GM12878 (cell line): Measurements from ENCODE around the gene WDR18. TPM values are rescaled to one million over a fixed set of nuclear protein-coding genes. Genes with fewer than 3 reads are reported as not detected.

Experiments used
- ATAC-seq: fragments of 200-7000 bp; cut with Tn5 transposase; 3 replicates; pipeline ENCODE4 v1.9.1; 2020; ENCODE audit warnings: mild to moderate bottlenecking, moderate library complexity
- BruUV-seq: library from RNA; stranded (reverse); fragments of 400-500 nt; replicated peaks from 2 replicates; lab custom pipeline; 2021; lab: Mats Ljungman, UMichigan
- CTCF ChIA-PET: fragments of 300-600 bp; sonication (Branson Sonifier 250); formaldehyde crosslinking; extraction: SDS; loops from one replicate; lab custom pipeline; 2021; ENCODE audit warnings: inconsistent platforms; lab: Yijun Ruan, JAX
- POLR2A ChIA-PET: fragments of 350-600 bp; formaldehyde crosslinking; extraction: SDS; loops from one replicate; lab custom pipeline; 2021; ENCODE audit warnings: inconsistent platforms; lab: Charles Lee
- RAD21 ChIA-PET: fragments of 300-600 bp; sonication (Branson Sonifier 250); formaldehyde crosslinking; loops from one replicate; lab custom pipeline; 2023; ENCODE audit warnings: antibody characterized with exemption; ENCODE audit not compliant: unreplicated experiment; lab: Charles Lee
- SMC1A ChIA-PET: fragments of 300-600 bp; sonication (Branson Sonifier 250); formaldehyde crosslinking; loops from one replicate; lab custom pipeline; 2023; ENCODE audit not compliant: unreplicated experiment, uncharacterized antibody; lab: Charles Lee
- DNase-seq: peaks from one replicate; pipeline ENCODE4 v3.0.0-alpha.2; 2011; ENCODE audit warnings: low read depth, low spot score
- FAIRE-seq: peaks from 3 replicates; lab custom pipeline; 2011; peaks lifted over from hg19 to GRCh38; lab: Jason Lieb, UNC
- H2AFZ ChIP-seq: 2 replicates; pipeline ENCODE4 v1.6.0; 2011; ENCODE audit warnings: low read depth, low read length, control low read depth; ENCODE audit not compliant: control insufficient read depth
- H3K27ac ChIP-seq: 2 replicates; pipeline ENCODE4 v1.5.1; 2011; ENCODE audit warnings: control low read depth; ENCODE audit not compliant: control insufficient read depth, insufficient read depth
- H3K27me3 ChIP-seq, 2 experiments: replicated peaks in 1 of 2; 2 replicates each; pipeline versions ENCODE4 v1.6.0 to v1.6.1; 2011; ENCODE audit warnings: low read length in 1 of 2; ENCODE audit not compliant: control insufficient read depth in 2 of 2, insufficient read depth in 2 of 2
- H3K36me3 ChIP-seq, 2 experiments: 2 replicates each; pipeline ENCODE4 v1.5.1; 2011; ENCODE audit warnings: low read length in 1 of 2; ENCODE audit not compliant: control insufficient read depth in 2 of 2, insufficient read depth in 2 of 2
- H3K4me1 ChIP-seq: 2 replicates; pipeline ENCODE4 v1.6.1; 2011; ENCODE audit warnings: mild to moderate bottlenecking, low read length, moderate library complexity, mixed read lengths; ENCODE audit not compliant: control insufficient read depth, insufficient read depth
- H3K4me2 ChIP-seq: 2 replicates; pipeline ENCODE4 v1.6.0; 2011; ENCODE audit warnings: control low read depth; ENCODE audit not compliant: control insufficient read depth, insufficient read depth
- H3K4me3 ChIP-seq: fragments of 200-600 bp; sonication (generic); 2 replicates; pipeline ENCODE4 v1.5.1; 2016
- H3K79me2 ChIP-seq: 2 replicates; pipeline ENCODE4 v1.6.0; 2011; ENCODE audit warnings: low read length; ENCODE audit not compliant: control insufficient read depth, insufficient read depth
- H3K9ac ChIP-seq: 2 replicates; pipeline ENCODE4 v1.8.0; 2011; ENCODE audit warnings: low read length, control low read depth, mixed read lengths; ENCODE audit not compliant: control insufficient read depth, insufficient read depth
- H3K9me3 ChIP-seq: replicated peaks from 3 replicates; pipeline ENCODE4 v1.5.1; 2011; ENCODE audit warnings: mild to moderate bottlenecking, low read length; ENCODE audit not compliant: control insufficient read depth, insufficient read depth
- H4K20me1 ChIP-seq: 2 replicates; pipeline ENCODE4 v1.6.0; 2011; ENCODE audit not compliant: control insufficient read depth, insufficient read depth
- KAT2A ChIP-seq: conservative IDR thresholded peaks from 2 replicates; pipeline ENCODE4 v1.6.1; 2011; ENCODE audit warnings: low read depth, low read length; ENCODE audit not compliant: control insufficient read depth
- MLLT1 ChIP-seq: fragments of 450-650 bp; IDR thresholded peaks from 2 replicates; pipeline ENCODE4 v1.6.1; 2016; ENCODE audit warnings: mild to moderate bottlenecking
- PBX3 ChIP-seq: IDR thresholded peaks from 2 replicates; pipeline ENCODE4 v1.6.1; 2011; ENCODE audit warnings: mild to moderate bottlenecking, low read depth, low read length, moderate library complexity; ENCODE audit not compliant: insufficient replicate concordance
- POLR2A ChIP-seq: IDR thresholded peaks from 2 replicates; pipeline ENCODE4 v1.6.1; 2011; ENCODE audit warnings: low read depth, mild to moderate bottlenecking, low read length
- STAT3 ChIP-seq: IDR thresholded peaks from 2 replicates; pipeline ENCODE4 v1.6.1; 2011; ENCODE audit warnings: low read depth, low read length, improper control_type of control experiment
- WGBS: methylation state at CpG from one replicate; pipeline ENCODE4 v1.1.6; 2016; ENCODE audit warnings: low lambda C conversion rate; ENCODE audit not compliant: insufficient replicate concordance, insufficient coverage; ENCODE audit errors: missing lambda C conversion rate; 5-methylcytosine and 5-hydroxymethylcytosine counted together
- in situ Hi-C: fragments of 300-500 bp; cut with MboI; formaldehyde crosslinking; loops from 9 replicates; pipeline ENCODE4 v1.14.3; 2018; ENCODE audit warnings: mixed read lengths
- intact Hi-C: fragments of 100-400 bp; cut with micrococcal nuclease; formaldehyde crosslinking; loops from one replicate; pipeline ENCODE4 v1.14.2; 2022; ENCODE audit not compliant: unreplicated experiment
- polyA plus RNA-seq, 11 experiments: library from polyadenylated mRNA; depleted of rRNA in 4 of 11; unstranded in 6 of 11; stranded (reverse) in 5 of 11; fragments of >200 nt; fragmentation: Nextera tagmentation in 4 of 11; fragmentation: Illumina TruSeq in 1 of 11; extraction: Ambion mirVana in 4 of 11; extraction: Trizol in 1 of 11; gene quantifications; 1 replicate in 1 of 11; 2 replicates in 10 of 11; pipeline versions ENCODE4 v1.2.1 to v1.2.3, GENCODE V29; 2011 to 2016; ENCODE audit warnings: inconsistent platforms in 2 of 11, missing spikeins in 2 of 11, low read depth in 1 of 11
- total RNA-seq, 4 experiments: library from RNA; depleted of rRNA in 3 of 4; stranded (reverse); fragments of >200 nt in 3 of 4; fragmentation: Illumina TruSeq in 1 of 4; extraction: Trizol in 1 of 4; gene quantifications; 2 replicates each; pipeline versions ENCODE4 v1.2.1 to v1.2.3, GENCODE V29; 2013 to 2021

The WDR18 gene
- total and polyA plus RNA-seq, 10 of the 15 experiments (the other 5 are each of a cell fraction or from before 2014, with no cell fraction given): 3.0 to 206 (median 62.3) TPM

- TF ChIP-seq MLLT1 (no peak), STAT3 (no peak), PBX3 (no peak)
- TF ChIP-seq, all 136 proteins: peak for 0
Observed at GRCh38 chr19:963486-963951, 20.6 kb upstream of the WDR18 start (continued).

GRCh38 chr19:964116-964520, 20.0 kb upstream of the WDR18 start:
- peaks cover 3% of the 10 kb centered on the region; the same call in 1 of the 2 replicates for H4K20me1 ChIP-seq
- no peaks in the 10 kb centered on the region for H3K27me3 ChIP-seq
- no peaks in the 10 kb centered on the region for H3K4me1 ChIP-seq
- no peak overlapping the region for H3K4me3 ChIP-seq
- ChIA-PET SMC1A (no interaction called here), RAD21 (no interaction called here), CTCF (no interaction called here), POLR2A (interaction anchor here (0.6 kb wide), 1 partner anchor 31 kb away, joined by 3 read pairs; no protein-coding TSS in a partner anchor)
- intact Hi-C loops: no loop called here
- ATAC-seq (no peak), FAIRE-seq (no peak), DNase-seq (no peak)
- in situ Hi-C loops: no loop called here
- H3K79me2 ChIP-seq: no peaks in the 10 kb centered on the region
- 96% methylated on average over 14 of the region's 16 CpGs for WGBS
- no peak overlapping the region for H3K27ac ChIP-seq
- TF ChIP-seq POLR2A (0 out of 2 replicates have a peak, but pooled peaks have one; percentile 49), KAT2A (no peak)
- BruUV-seq: no TSS peak
- H3K4me2 ChIP-seq: no peak overlapping the region
- H2AFZ ChIP-seq: no peak overlapping the region
- H3K9me3 ChIP-seq: peaks cover 2% of the 10 kb centered on the region; the same call in 1 of the 3 replicates
- H3K9ac ChIP-seq: no peak overlapping the region
- H3K36me3 ChIP-seq: peaks cover 23 to 54% of the 10 kb centered on the region in 2 experiments
